WTC11 (cell line): Measurements from ENCODE around the gene PRM2. TPM values are rescaled to one million over a fixed set of nuclear protein-coding genes. Genes with fewer than 3 reads are reported as not detected.

Experiments used
- ATAC-seq: fragments of 200-7000 bp; cut with Tn5 transposase; 2 replicates; pipeline ENCODE4 v1.10.0; 2021; ENCODE audit warnings: mild to moderate bottlenecking, moderate library complexity
- CTCF ChIA-PET: fragments of 300-600 bp; sonication (Branson Sonifier 250); formaldehyde crosslinking; loops from one replicate; lab custom pipeline; 2021; ENCODE audit warnings: antibody characterized with exemption; lab: Charles Lee
- POLR2A ChIA-PET: fragments of 350-600 bp; sonication (Branson Sonifier 250); formaldehyde crosslinking; loops from one replicate; lab custom pipeline; 2021; ENCODE audit warnings: antibody characterized with exemption; lab: Charles Lee
- DNase-seq: peaks from one replicate; pipeline ENCODE4 v3.0.0; 2021; ENCODE audit warnings: low spot score
- H3K27ac Mint-ChIP-seq: 2 replicates; pipeline ENCODE4 v1.8.0; 2021; ENCODE audit warnings: mixed read lengths
- H3K27me3 Mint-ChIP-seq: 2 replicates; pipeline ENCODE4 v1.8.0; 2021; ENCODE audit warnings: low read depth, mild to moderate bottlenecking, moderate library complexity, mixed read lengths
- H3K36me3 Mint-ChIP-seq: 2 replicates; pipeline ENCODE4 v1.8.0; 2021; ENCODE audit warnings: mixed read lengths
- H3K4me1 Mint-ChIP-seq: 2 replicates; pipeline ENCODE4 v1.8.0; 2022; ENCODE audit warnings: mixed read lengths
- H3K4me3 Mint-ChIP-seq: 2 replicates; pipeline ENCODE4 v1.8.0; 2021; ENCODE audit warnings: mild to moderate bottlenecking, moderate library complexity, mixed read lengths
- H3K9me3 Mint-ChIP-seq: 2 replicates; pipeline ENCODE4 v1.8.0; 2021; ENCODE audit warnings: mixed read lengths
- ATF2 ChIP-seq: sonication (generic); formaldehyde crosslinking; IDR thresholded peaks from 2 replicates; pipeline ENCODE4 v1.8.1; 2022; ENCODE audit warnings: low read depth, missing genetic modification reagents, borderline replicate concordance
- CDX4 ChIP-seq: fragments of 250-450 bp; sonication (Bioruptor Pico); IDR thresholded peaks from 2 replicates; pipeline ENCODE4 v1.9.0; 2021; ENCODE audit warnings: moderate library complexity, mild to moderate bottlenecking, inconsistent platforms, borderline replicate concordance
- CREB1 ChIP-seq: sonication (generic); formaldehyde crosslinking; IDR thresholded peaks from 2 replicates; pipeline ENCODE4 v1.8.0; 2023; ENCODE audit warnings: mild to moderate bottlenecking, missing genetic modification reagents
- FOXP1 ChIP-seq: sonication (generic); formaldehyde crosslinking; IDR thresholded peaks from 2 replicates; pipeline ENCODE4 v1.8.0; 2022; ENCODE audit warnings: missing genetic modification reagents, mild to moderate bottlenecking, moderate library complexity, borderline replicate concordance
- GABPB1 ChIP-seq: sonication (generic); formaldehyde crosslinking; IDR thresholded peaks from 2 replicates; pipeline ENCODE4 v1.8.1; 2023; ENCODE audit warnings: mild to moderate bottlenecking, missing genetic modification reagents
- HMGA2 ChIP-seq: fragments of 250-450 bp; sonication (Bioruptor Pico); IDR thresholded peaks from 2 replicates; pipeline ENCODE4 v1.4.0; 2021; ENCODE audit warnings: mild to moderate bottlenecking, moderate library complexity
- MXD4 ChIP-seq: fragments of 250-450 bp; sonication (Bioruptor Pico); IDR thresholded peaks from 2 replicates; pipeline ENCODE4 v1.8.0; 2021; ENCODE audit warnings: mild to moderate bottlenecking, moderate library complexity, borderline replicate concordance
- NR1H2 ChIP-seq: sonication (generic); formaldehyde crosslinking; IDR thresholded peaks from 2 replicates; pipeline ENCODE4 v1.9.0; 2021; ENCODE audit warnings: mild to moderate bottlenecking, moderate library complexity, missing genetic modification reagents
- OVOL2 ChIP-seq: fragments of 250-450 bp; sonication (Bioruptor Pico); IDR thresholded peaks from 2 replicates; pipeline ENCODE4 v1.9.0; 2021; ENCODE audit warnings: mild to moderate bottlenecking, borderline replicate concordance
- PRDM15 ChIP-seq: sonication (generic); formaldehyde crosslinking; IDR thresholded peaks from 2 replicates; pipeline ENCODE4 v1.8.0; 2022; ENCODE audit warnings: missing genetic modification reagents
- SP1 ChIP-seq: sonication (generic); formaldehyde crosslinking; conservative IDR thresholded peaks from 2 replicates; pipeline ENCODE4 v1.8.1; 2022; ENCODE audit warnings: missing genetic modification reagents
- TCF7 ChIP-seq: sonication (generic); formaldehyde crosslinking; IDR thresholded peaks from 2 replicates; pipeline ENCODE4 v1.8.0; 2022; ENCODE audit warnings: mild to moderate bottlenecking, low read depth, missing genetic modification reagents, moderate library complexity
- ZNF138 ChIP-seq: sonication (generic); formaldehyde crosslinking; conservative IDR thresholded peaks from 2 replicates; pipeline ENCODE4 v1.8.1; 2022; ENCODE audit warnings: mild to moderate bottlenecking, moderate library complexity, missing genetic modification reagents
- ZNF317 ChIP-seq: sonication (generic); formaldehyde crosslinking; IDR thresholded peaks from 2 replicates; pipeline ENCODE4 v1.8.1; 2023; ENCODE audit warnings: low read depth, mild to moderate bottlenecking, moderate library complexity, missing genetic modification reagents, borderline replicate concordance
- ZNF396 ChIP-seq: fragments of 250-450 bp; sonication (Bioruptor Pico); IDR thresholded peaks from 2 replicates; pipeline ENCODE4 v1.8.0; 2021; ENCODE audit warnings: mild to moderate bottlenecking, moderate library complexity, borderline replicate concordance
- total RNA-seq: library from RNA; stranded (reverse); gene quantifications from 3 replicates; pipeline ENCODE4 v1.2.3, GENCODE V29; 2021

PRM2 gene
- total RNA-seq, 1 experiment from 2014 or later = not detected

GRCh38 chr16:11276896-11277593 lies 765 bp upstream of the PRM2 start:
- ChIA-PET POLR2A (no interaction called here), CTCF (interaction anchor here (1.8 to 3.5 kb wide), 3 partner anchors 21 to 95 kb away, joined by 6 to 14 read pairs (median 7); partner anchors contain the start of gene SOCS1)
- no peak for DNase-seq
- no peak for TF ChIP-seq OVOL2 (CRISPR knock-in tag)
- no peak for TF ChIP-seq ZNF396 (CRISPR knock-in tag)
- no peak for TF ChIP-seq ATF2 (CRISPR knock-in tag)
- no peak for TF ChIP-seq FOXP1
- TF ChIP-seq CREB1 (CRISPR knock-in tag) = no peak
- TF ChIP-seq ZNF138 = no peak
- no peak for TF ChIP-seq MXD4 (CRISPR knock-in tag)
- no peak for TF ChIP-seq NR1H2 (CRISPR knock-in tag)
- no peak for TF ChIP-seq HMGA2 (CRISPR knock-in tag)
- ATAC-seq = no peak
- Mint-ChIP-seq H3K27me3 (no peaks in the 10 kb centered on the region; the same call in 1 of the 2 replicates), H3K27ac (no peak overlapping the region), H3K4me3 (no peak overlapping the region), H3K4me1 (peaks cover 14% of the 10 kb centered on the region), H3K36me3 (no peaks in the 10 kb centered on the region), H3K9me3 (peaks cover 8% of the 10 kb centered on the region)

- CTCF ChIA-PET = interaction anchor here (1.8 to 2.1 kb wide), 2 partner anchors 82 to 97 kb away, joined by 6 to 15 read pairs; no protein-coding TSS in a partner anchor
Measured at GRCh38 chr16:11274964-11275363, 1.3 kb downstream of the PRM2 start.

GRCh38 chr16:11273721-11274324 lies 2.5 kb downstream of the PRM2 start:
- Mint-ChIP-seq H3K4me3 (no peak overlapping the region), H3K27ac (peak overlapping the region; percentile 49; the same call in 1 of the 2 replicates), H3K36me3 (no peaks in the 10 kb centered on the region), H3K9me3 (peaks cover 8% of the 10 kb centered on the region), H3K27me3 (no peaks in the 10 kb centered on the region; the same call in 1 of the 2 replicates), H3K4me1 (peaks cover 9% of the 10 kb centered on the region)
- TF ChIP-seq PRDM15 (CRISPR knock-in tag) (no peak), GABPB1 (CRISPR knock-in tag) (peak; percentile 96), CDX4 (CRISPR knock-in tag) (no peak)
- DNase-seq (no peak), ATAC-seq (peak; percentile 27; the same call in 1 of the 2 replicates)
- POLR2A ChIA-PET = no interaction called here
- CTCF ChIA-PET = interaction anchor here (0.8 to 3.5 kb wide), 7 partner anchors 10 to 131 kb away, joined by 3 to 22 read pairs (median 5); partner anchors contain the start of gene SOCS1

More at GRCh38 chr16:11274964-11275363, 1.3 kb downstream of the PRM2 start:
- ATAC-seq = no peak
- Mint-ChIP-seq H3K27me3 (no peaks in the 10 kb centered on the region; the same call in 1 of the 2 replicates), H3K4me3 (no peak overlapping the region), H3K4me1 (peaks cover 9% of the 10 kb centered on the region), H3K36me3 (no peaks in the 10 kb centered on the region), H3K27ac (peak overlapping the region; percentile 67), H3K9me3 (peaks cover 8% of the 10 kb centered on the region)
- DNase-seq = no peak
- TF ChIP-seq TCF7 (CRISPR knock-in tag) (no peak), SP1 (CRISPR knock-in tag) (no peak), ZNF317 (no peak)
- POLR2A ChIA-PET = no interaction called here
